Duodenal mucosa (tissue), 2 donors: ENCODE results near the gene HIVEP1.
"Not testable (repeated sequence)": the region's sequence is repeated elsewhere in the genome, so short reads cannot be mapped to it uniquely, and the experiment has no call there.

Experiments
- H3K27ac ChIP-seq: one replicate; pipeline ENCODE4 v1.7.0; 2013; ENCODE audit warnings: low read depth, low read length
- H3K27me3 ChIP-seq, 2 donors: one replicate each; pipeline ENCODE4 v1.7.0; 2013; ENCODE audit warnings: low read length in 2 of 2, control low read depth in 1 of 2; ENCODE audit not compliant: insufficient read depth in 2 of 2, control insufficient read depth in 1 of 2
- H3K36me3 ChIP-seq, 2 donors: one replicate each; pipeline ENCODE4 v1.7.0; 2013; ENCODE audit warnings: low read length in 2 of 2, control low read depth in 1 of 2; ENCODE audit not compliant: insufficient read depth in 2 of 2, control insufficient read depth in 1 of 2
- H3K4me1 ChIP-seq, 2 donors: one replicate each; pipeline ENCODE4 v1.7.0; 2013; ENCODE audit warnings: low read length in 2 of 2, control low read depth in 1 of 2; ENCODE audit not compliant: insufficient read depth in 2 of 2, control insufficient read depth in 1 of 2
- H3K4me3 ChIP-seq, 2 donors: one replicate each; pipeline ENCODE4 v1.7.0; 2013; ENCODE audit warnings: low read length in 2 of 2, low read depth in 1 of 2
- H3K9ac ChIP-seq, 2 donors: one replicate each; pipeline ENCODE4 v1.7.0; 2013; ENCODE audit warnings: low read length in 2 of 2, low read depth in 1 of 2
- H3K9me3 ChIP-seq, 2 donors: one replicate each; pipeline ENCODE4 v1.7.0; 2013; ENCODE audit warnings: low read length in 2 of 2, control low read depth in 1 of 2; ENCODE audit not compliant: control insufficient read depth in 1 of 2

HIVEP1 gene

GRCh38 chr6:12173181-12173580 lies 161.1 kb downstream of the HIVEP1 start:
- H3K4me3 ChIP-seq = no peak overlapping the region
- H3K27ac ChIP-seq = no peak overlapping the region
- H3K4me1 ChIP-seq = no peaks in the 10 kb centered on the region
- H3K9ac ChIP-seq = no peak overlapping the region
- no peaks in the 10 kb centered on the region for H3K36me3 ChIP-seq
- no peaks in the 10 kb centered on the region for H3K27me3 ChIP-seq
- H3K9me3 ChIP-seq = no peaks in the 10 kb centered on the region

GRCh38 chr6:12173661-12174060 lies 161.5 kb downstream of the HIVEP1 start:
- Histone ChIP-seq H3K4me3 (no peak overlapping the region), H3K27ac (no peak overlapping the region), H3K27me3 (no peaks in the 10 kb centered on the region), H3K4me1 (no peaks in the 10 kb centered on the region), H3K9me3 (no peaks in the 10 kb centered on the region), H3K36me3 (no peaks in the 10 kb centered on the region), H3K9ac (no peak overlapping the region)

DNA sequence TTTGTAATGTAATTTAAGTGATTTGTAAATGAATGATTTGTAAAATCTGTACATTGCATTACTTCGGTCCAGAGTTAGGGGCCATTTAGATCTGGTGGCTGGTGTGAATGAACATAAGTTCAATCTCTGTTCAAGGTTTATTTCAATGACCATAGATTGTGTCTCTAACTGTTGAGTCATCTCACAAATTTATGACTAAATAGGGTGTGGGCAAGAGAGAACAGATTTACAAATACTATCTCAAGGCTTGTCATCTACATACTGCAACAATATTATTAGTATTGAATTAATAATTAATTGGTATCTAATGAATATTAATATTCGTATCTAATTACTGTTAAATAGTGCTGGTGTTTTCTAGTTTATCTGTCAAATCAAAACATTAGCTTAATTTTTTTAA lies 162.8 kb downstream of the HIVEP1 start:
- Histone ChIP-seq H3K27me3 (no peaks in the 10 kb centered on the region), H3K9ac (no peak overlapping the region), H3K36me3 (no peaks in the 10 kb centered on the region), H3K4me3 (no peak overlapping the region), H3K9me3 (no peaks in the 10 kb centered on the region), H3K27ac (no peak overlapping the region), H3K4me1 (no peaks in the 10 kb centered on the region)

DNA sequence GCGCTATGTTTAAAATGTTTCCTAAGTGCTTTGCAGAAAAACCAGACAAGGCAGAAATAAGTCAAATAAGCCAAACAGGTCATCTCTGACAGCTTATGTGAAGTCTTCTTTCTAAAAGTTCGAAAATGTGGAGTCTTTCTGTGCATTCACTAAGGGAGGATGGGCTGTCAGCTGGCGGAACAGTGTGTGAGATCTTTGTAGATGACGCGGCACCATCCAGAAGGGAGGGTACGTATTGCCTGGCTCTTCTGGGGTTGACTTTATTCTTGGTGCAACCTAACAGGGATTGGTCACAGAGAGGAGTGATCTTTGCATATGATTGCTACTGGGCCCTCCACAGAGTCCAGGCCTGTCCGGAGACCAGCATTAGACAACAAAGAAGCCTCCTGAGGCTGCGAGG lies 163.5 kb downstream of the HIVEP1 start:
- H3K9ac ChIP-seq = no peak overlapping the region
- no peak overlapping the region for H3K27ac ChIP-seq
- H3K36me3 ChIP-seq = no peaks in the 10 kb centered on the region
- H3K4me3 ChIP-seq = no peak overlapping the region
- no peaks in the 10 kb centered on the region for H3K27me3 ChIP-seq
- no peaks in the 10 kb centered on the region for H3K4me1 ChIP-seq
- no peaks in the 10 kb centered on the region for H3K9me3 ChIP-seq

- H3K9ac ChIP-seq, H3K27me3 ChIP-seq, H3K9me3 ChIP-seq, H3K4me3 ChIP-seq, H3K27ac ChIP-seq, H3K36me3 ChIP-seq, H3K4me1 ChIP-seq: not testable (repeated sequence)
These were observed 164.7 kb downstream of the HIVEP1 start for GRCh38 chr6:12176782-12177181.

DNA sequence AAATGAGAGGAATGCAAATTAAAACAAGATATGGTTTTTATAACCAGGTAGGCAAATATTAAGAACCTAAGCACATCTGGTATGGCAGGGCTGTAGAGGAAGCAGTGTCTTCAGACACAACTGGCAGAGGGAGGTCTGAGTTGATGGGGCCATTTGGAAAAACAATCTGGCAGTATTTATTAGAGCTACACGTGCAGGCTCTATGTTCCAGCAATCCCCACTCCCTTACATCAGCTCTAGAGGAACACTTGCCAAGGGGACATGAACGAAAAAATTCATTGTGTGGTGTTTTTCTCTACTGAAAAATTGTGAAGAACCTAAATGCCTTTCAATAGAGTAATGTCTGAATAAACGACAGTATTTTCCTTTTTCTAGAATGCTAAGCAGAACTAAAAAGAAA lies 166.4 kb downstream of the HIVEP1 start:
- Histone ChIP-seq H3K9ac (no peak overlapping the region), H3K27me3 (no peaks in the 10 kb centered on the region), H3K4me3 (no peak overlapping the region), H3K4me1 (no peaks in the 10 kb centered on the region), H3K9me3 (no peaks in the 10 kb centered on the region), H3K36me3 (no peaks in the 10 kb centered on the region), H3K27ac (no peak overlapping the region)

- Histone ChIP-seq H3K9me3 (no peaks in the 10 kb centered on the region), H3K4me1 (no peaks in the 10 kb centered on the region), H3K27me3 (no peaks in the 10 kb centered on the region), H3K9ac (no peak overlapping the region), H3K4me3 (no peak overlapping the region), H3K27ac (no peak overlapping the region), H3K36me3 (no peaks in the 10 kb centered on the region)
These were observed 169.4 kb downstream of the HIVEP1 start for GRCh38 chr6:12181481-12181880.

- no peak overlapping the region for H3K4me3 ChIP-seq
- H3K27me3 ChIP-seq = no peaks in the 10 kb centered on the region
- no peak overlapping the region for H3K27ac ChIP-seq
- H3K9me3 ChIP-seq = no peaks in the 10 kb centered on the region
- no peaks in the 10 kb centered on the region for H3K4me1 ChIP-seq
- H3K9ac ChIP-seq = no peak overlapping the region
- H3K36me3 ChIP-seq = no peaks in the 10 kb centered on the region
These were observed 170.6 kb downstream of the HIVEP1 start for GRCh38 chr6:12182676-12183075.

- Histone ChIP-seq H3K9ac (no peak overlapping the region), H3K36me3 (no peaks in the 10 kb centered on the region), H3K27ac (no peak overlapping the region), H3K4me1 (no peaks in the 10 kb centered on the region), H3K9me3 (no peaks in the 10 kb centered on the region), H3K27me3 (no peaks in the 10 kb centered on the region), H3K4me3 (no peak overlapping the region)
These were observed 173.1 kb downstream of the HIVEP1 start for GRCh38 chr6:12185081-12185673.

- H3K27me3 ChIP-seq = no peaks in the 10 kb centered on the region
- no peak overlapping the region for H3K9ac ChIP-seq
- no peaks in the 10 kb centered on the region for H3K4me1 ChIP-seq
- no peaks in the 10 kb centered on the region for H3K36me3 ChIP-seq
- no peaks in the 10 kb centered on the region for H3K9me3 ChIP-seq
- H3K4me3 ChIP-seq = no peak overlapping the region
- H3K27ac ChIP-seq = no peak overlapping the region
These were observed 174.4 kb downstream of the HIVEP1 start for GRCh38 chr6:12186528-12186927.

DNA sequence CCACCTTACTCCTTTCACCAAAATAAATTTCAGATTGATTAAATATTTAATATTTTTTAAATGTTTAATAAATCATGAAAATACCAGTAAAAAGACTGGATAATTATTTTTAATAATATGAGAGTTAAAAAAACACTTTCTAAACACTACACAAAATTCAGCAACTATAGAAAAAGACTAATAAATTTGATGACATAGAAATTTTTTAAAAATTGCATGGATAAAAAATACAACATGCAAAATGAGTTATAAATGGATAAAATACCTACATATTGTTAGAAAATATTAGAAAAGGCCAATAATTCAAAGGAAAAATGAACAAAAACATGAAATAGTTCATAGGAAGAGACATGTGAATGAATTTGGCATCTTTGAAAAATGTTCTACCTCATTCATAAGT lies 177.0 kb downstream of the HIVEP1 start:
- Histone ChIP-seq H3K27me3 (no peaks in the 10 kb centered on the region), H3K4me1 (no peaks in the 10 kb centered on the region), H3K4me3 (no peak overlapping the region), H3K27ac (no peak overlapping the region), H3K9me3 (no peaks in the 10 kb centered on the region), H3K9ac (no peak overlapping the region), H3K36me3 (no peaks in the 10 kb centered on the region)
